Upper lobe of left lung (tissue), 6 donors: Measurements from ENCODE around the gene ADM. TPM values are rescaled to one million over a fixed set of nuclear protein-coding genes. Genes with fewer than 3 reads are reported as not detected.
A peak's percentile ranks its signal among the peaks of the same experiment; 100 is the strongest.

Experiments used
- ATAC-seq, 2 donors: fragments of 200-7000 bp; cut with Tn5 transposase; one replicate each; pipeline ENCODE4 v1.9.1; 2022; ENCODE audit warnings: mild to moderate bottlenecking in 2 of 2, moderate library complexity in 2 of 2; ENCODE audit not compliant: low FRiP score in 2 of 2
- DNase-seq, 2 donors: peaks; one replicate each; pipeline ENCODE4 v3.0.0-alpha.2; 2019 to 2020
- H3K27ac ChIP-seq, 4 donors: fragments of 200-600 bp; sonication (generic); one replicate each; pipeline ENCODE4 v1.5.1; 2016 to 2019
- H3K27me3 ChIP-seq, 4 donors: fragments of 200-600 bp; sonication (generic); one replicate each; pipeline ENCODE4 v1.5.1; 2017 to 2019
- H3K36me3 ChIP-seq, 4 donors: fragments of 200-600 bp; sonication (generic); one replicate each; pipeline ENCODE4 v1.5.1; 2016 to 2019
- H3K4me1 ChIP-seq, 4 donors: fragments of 200-600 bp; sonication (generic); one replicate each; pipeline ENCODE4 v1.5.1; 2018 to 2019
- H3K4me3 ChIP-seq, 4 donors: fragments of 200-600 bp; sonication (generic); one replicate each; pipeline ENCODE4 v1.5.1; 2017 to 2019; ENCODE audit warnings: mild to moderate bottlenecking in 2 of 4, moderate library complexity in 1 of 4
- H3K9me3 ChIP-seq, 4 donors: fragments of 200-600 bp; sonication (generic); one replicate each; pipeline ENCODE4 v1.5.1; 2018 to 2019
- EP300 ChIP-seq, 4 donors: sonication (generic); formaldehyde crosslinking; IDR thresholded peaks; one replicate each; pipeline ENCODE4 v1.5.1; 2017; ENCODE audit warnings: antibody characterized with exemption in 4 of 4, control low read depth in 2 of 4
- POLR2A ChIP-seq, 4 donors: fragments of 450-650 bp; IDR thresholded peaks; one replicate each; pipeline ENCODE4 v1.5.1; 2016 to 2017; ENCODE audit warnings: antibody characterized with exemption in 4 of 4, mild to moderate bottlenecking in 2 of 4
- POLR2AphosphoS5 ChIP-seq, 2 donors: sonication (generic); formaldehyde crosslinking; IDR thresholded peaks; one replicate each; pipeline ENCODE4 v1.5.1; 2017; ENCODE audit warnings: antibody characterized with exemption in 2 of 2
- WGBS, 2 donors: methylation state at CpG; one replicate each; pipeline ENCODE4 v1.1.5; 2017 to 2018; 5-methylcytosine and 5-hydroxymethylcytosine counted together
- total RNA-seq, 6 donors: library from RNA; depleted of rRNA in 4 of 6; stranded (reverse); fragments of >200 nt in 4 of 6; gene quantifications; one replicate each; pipeline versions ENCODE4 v1.1.0 to v1.2.1, GENCODE V29; 2016 to 2021
- TF ChIP-seq, protein P1 (sequence below), 6 experiments: fragments of 450-650 bp in 4 of 6; fragments of 200-600 bp in 2 of 6; sonication (generic) in 2 of 6; IDR thresholded peaks; one replicate each; pipeline ENCODE4 v1.5.1; 2016 to 2019; ENCODE audit warnings: antibody characterized with exemption in 6 of 6
- donor health status: DM: no; HTN: no; CAD: no; lungs with moderate emphysema.
- donor health status: DM: no; HTN: yes; CAD: no; lungs with severe emphysema.

ADM gene
- total RNA-seq, 6 donors from 2014 or later, result 20.4 to 54.3 (median 46.9) TPM

GRCh38 chr11:10327254-10327653 is 22.4 kb downstream of the ADM start:
- no peak for DNase-seq
- no peak overlapping the region for H3K4me3 ChIP-seq
- H3K27me3 ChIP-seq, result no peaks in the 10 kb centered on the region
- peak in 1 of 2 donors; percentile 27 for ATAC-seq
- no peaks in the 10 kb centered on the region for H3K36me3 ChIP-seq
- H3K27ac ChIP-seq, result peak overlapping the region; percentile 38 to 72 (median 60)
- H3K9me3 ChIP-seq, result no peaks in the 10 kb centered on the region
- peaks cover 33 to 55% (median 47%) of the 10 kb centered on the region in 4 donors for H3K4me1 ChIP-seq
- peak in 1 of 4 donors; percentile 11 for TF ChIP-seq EP300 (IDR thresholded peaks at IDR 0.05)
- no peak for TF ChIP-seq POLR2A (IDR thresholded peaks at IDR 0.05)
- peak in 1 of 2 donors; percentile 70 for TF ChIP-seq POLR2AphosphoS5 (IDR thresholded peaks at IDR 0.05)

DNA sequence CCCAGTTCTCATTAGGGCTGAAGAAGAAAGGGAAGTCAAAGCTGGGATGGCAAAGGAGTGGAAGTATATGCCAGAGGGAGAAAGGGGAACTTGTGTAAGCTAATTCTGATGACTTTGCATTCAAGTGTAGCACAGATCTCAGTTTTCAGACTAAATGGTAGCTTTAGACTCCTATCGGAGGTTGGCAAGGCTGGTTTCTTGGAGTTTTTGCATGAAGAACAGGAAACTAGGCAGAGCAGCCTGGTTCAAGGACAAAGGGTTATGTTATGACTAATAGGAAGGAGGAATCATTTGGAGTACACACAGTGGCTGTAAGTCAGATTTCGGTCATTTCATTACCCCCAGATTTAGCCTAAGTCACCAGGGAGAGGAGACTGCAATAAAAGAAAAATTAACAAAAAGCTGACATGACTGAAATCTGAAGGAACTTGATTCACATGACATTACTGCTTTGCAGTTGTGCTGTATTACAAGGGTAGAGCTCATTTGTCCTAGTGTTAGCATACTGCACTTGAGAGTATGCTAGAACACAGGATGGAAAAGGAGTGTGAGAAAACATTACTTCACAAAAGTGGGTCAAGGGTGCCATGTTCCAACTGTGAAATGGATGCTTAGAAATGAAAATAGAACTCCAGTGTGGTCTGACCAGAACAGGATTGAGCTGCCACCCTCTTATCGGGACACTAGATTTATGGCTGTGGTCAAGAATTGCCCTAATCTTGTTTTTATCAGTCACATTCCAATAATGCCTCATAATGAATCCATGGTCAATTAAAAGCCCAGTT is 23.6 kb downstream of the ADM start:
- H3K4me3 ChIP-seq, result no peak overlapping the region
- H3K9me3 ChIP-seq, result no peaks in the 10 kb centered on the region
- peaks cover 28 to 48% (median 41%) of the 10 kb centered on the region in 4 donors for H3K4me1 ChIP-seq
- no peaks in the 10 kb centered on the region for H3K36me3 ChIP-seq
- no peaks in the 10 kb centered on the region for H3K27me3 ChIP-seq
- WGBS, 2 donors, result 36 to 37% methylated on average over 3 of the region's 3 CpGs
- peak overlapping the region; percentile 24 to 72 (median 35) for H3K27ac ChIP-seq
- TF ChIP-seq, protein P1, sequence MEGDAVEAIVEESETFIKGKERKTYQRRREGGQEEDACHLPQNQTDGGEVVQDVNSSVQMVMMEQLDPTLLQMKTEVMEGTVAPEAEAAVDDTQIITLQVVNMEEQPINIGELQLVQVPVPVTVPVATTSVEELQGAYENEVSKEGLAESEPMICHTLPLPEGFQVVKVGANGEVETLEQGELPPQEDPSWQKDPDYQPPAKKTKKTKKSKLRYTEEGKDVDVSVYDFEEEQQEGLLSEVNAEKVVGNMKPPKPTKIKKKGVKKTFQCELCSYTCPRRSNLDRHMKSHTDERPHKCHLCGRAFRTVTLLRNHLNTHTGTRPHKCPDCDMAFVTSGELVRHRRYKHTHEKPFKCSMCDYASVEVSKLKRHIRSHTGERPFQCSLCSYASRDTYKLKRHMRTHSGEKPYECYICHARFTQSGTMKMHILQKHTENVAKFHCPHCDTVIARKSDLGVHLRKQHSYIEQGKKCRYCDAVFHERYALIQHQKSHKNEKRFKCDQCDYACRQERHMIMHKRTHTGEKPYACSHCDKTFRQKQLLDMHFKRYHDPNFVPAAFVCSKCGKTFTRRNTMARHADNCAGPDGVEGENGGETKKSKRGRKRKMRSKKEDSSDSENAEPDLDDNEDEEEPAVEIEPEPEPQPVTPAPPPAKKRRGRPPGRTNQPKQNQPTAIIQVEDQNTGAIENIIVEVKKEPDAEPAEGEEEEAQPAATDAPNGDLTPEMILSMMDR (IDR thresholded peaks at IDR 0.05), result no peak
- peak in 1 of 2 donors; percentile 49 for TF ChIP-seq POLR2AphosphoS5 (IDR thresholded peaks at IDR 0.05)
- ATAC-seq (peak; percentile 66 to 70), DNase-seq (no peak)

DNA sequence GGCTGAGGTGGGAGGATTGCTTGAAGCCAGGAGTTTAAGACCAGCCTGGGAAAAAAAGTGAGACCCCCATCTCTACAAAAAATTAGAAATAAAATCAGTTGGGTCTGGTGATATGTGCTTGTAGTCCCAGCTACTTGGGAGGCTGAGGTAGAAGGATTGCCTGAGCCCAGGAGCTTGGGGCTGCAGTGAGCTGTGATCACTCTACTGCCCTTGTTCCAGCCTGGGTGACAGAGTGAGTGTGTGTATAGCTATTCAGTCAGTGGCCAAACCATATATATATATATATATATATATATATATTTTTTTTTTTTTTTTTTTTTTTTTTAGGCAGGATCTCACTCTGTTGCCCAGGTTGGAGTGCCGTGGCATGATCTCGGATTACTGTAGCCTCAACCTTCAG is 24.5 kb downstream of the ADM start:
- H3K4me3 ChIP-seq, result no peak overlapping the region
- no peaks in the 10 kb centered on the region for H3K9me3 ChIP-seq
- WGBS, 2 donors, result 94% methylated on average over 2 of the region's 2 CpGs
- peaks cover 28 to 46% (median 37%) of the 10 kb centered on the region in 4 donors for H3K4me1 ChIP-seq
- no peaks in the 10 kb centered on the region for H3K36me3 ChIP-seq
- H3K27me3 ChIP-seq, result no peaks in the 10 kb centered on the region
- H3K27ac ChIP-seq, result peak overlapping the region in 1 of 4 donors; percentile 24
- no peak for ATAC-seq
- no peak for DNase-seq
- TF ChIP-seq, protein P1 (IDR thresholded peaks at IDR 0.05), result no peak
- no peak for TF ChIP-seq POLR2A (IDR thresholded peaks at IDR 0.05)
- TF ChIP-seq EP300 (IDR thresholded peaks at IDR 0.05), result no peak
- TF ChIP-seq POLR2AphosphoS5 (IDR thresholded peaks at IDR 0.05), result no peak

DNA sequence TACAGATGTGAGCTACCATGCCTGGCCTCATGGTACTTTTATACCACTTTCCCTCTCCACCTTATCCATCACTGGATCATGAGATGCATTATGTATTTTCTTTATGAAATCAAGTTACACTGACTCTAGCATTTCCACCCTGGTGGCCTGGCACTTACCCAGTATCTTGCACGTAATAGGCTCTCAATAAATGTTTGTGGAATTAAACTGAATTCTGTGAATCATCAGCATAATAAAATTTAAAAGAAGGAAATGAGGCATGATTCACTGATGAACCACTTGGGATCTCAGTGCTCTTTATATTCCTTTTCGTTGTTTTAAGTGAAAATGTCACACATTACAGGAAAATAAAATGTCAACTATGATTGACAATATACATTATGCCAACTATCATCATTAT is 25.1 kb downstream of the ADM start:
- H3K4me3 ChIP-seq, result no peak overlapping the region
- TF ChIP-seq POLR2AphosphoS5 (IDR thresholded peaks at IDR 0.05) (no peak), POLR2A (IDR thresholded peaks at IDR 0.05) (no peak), EP300 (IDR thresholded peaks at IDR 0.05) (no peak)
- TF ChIP-seq, protein P1 (IDR thresholded peaks at IDR 0.05), result no peak
- no peak for ATAC-seq
- H3K27me3 ChIP-seq, result no peaks in the 10 kb centered on the region
- DNase-seq, result no peak
- H3K36me3 ChIP-seq, result no peaks in the 10 kb centered on the region
- no peaks in the 10 kb centered on the region for H3K9me3 ChIP-seq
- no peak overlapping the region for H3K27ac ChIP-seq
- WGBS, 2 donors, result 81 to 92% methylated on average over 2 of the region's 2 CpGs
- H3K4me1 ChIP-seq, result peaks cover 25 to 42% (median 32%) of the 10 kb centered on the region in 4 donors

DNA sequence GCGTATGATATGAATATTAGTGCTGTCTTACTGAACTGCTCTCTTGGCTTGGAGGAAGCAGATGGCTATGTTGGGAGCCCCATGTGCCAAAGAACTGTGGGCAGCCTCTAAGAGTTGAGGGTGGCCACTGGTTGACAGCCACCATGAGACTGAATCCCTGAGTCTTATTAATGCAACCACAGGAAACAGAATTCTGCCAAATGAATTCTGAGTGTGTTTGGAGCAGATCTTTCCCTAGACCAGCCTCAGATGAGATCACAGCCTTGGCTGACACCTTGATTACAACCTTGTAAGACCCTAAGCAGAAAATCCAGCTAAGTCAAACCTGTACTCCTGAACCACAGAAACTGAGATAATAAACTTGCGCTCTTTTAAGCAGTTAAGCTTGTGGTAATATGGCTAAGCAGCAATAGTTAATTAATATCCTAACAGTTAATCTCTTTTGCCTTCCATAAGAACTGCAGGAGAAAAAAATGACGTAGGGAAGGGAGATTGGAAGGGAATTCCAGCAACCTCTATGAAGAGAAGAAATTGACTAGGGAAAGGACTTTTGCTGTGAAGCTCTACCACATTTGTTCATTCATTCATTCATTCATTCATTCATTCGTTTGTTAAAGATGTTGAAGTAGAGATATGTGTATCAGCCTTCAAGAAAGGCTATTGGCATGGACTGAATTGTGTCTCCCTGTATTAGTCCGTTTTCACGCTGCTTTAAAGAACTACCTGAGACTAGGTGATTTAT is 26.8 kb downstream of the ADM start:
- peaks cover 17 to 26% (median 21%) of the 10 kb centered on the region in 4 donors for H3K4me1 ChIP-seq

More for the DNA sequence above, 26.8 kb downstream of the ADM start:
- no peak for TF ChIP-seq POLR2A (IDR thresholded peaks at IDR 0.05)
- no peak for TF ChIP-seq EP300 (IDR thresholded peaks at IDR 0.05)
- TF ChIP-seq, protein P1 (IDR thresholded peaks at IDR 0.05), result no peak
- TF ChIP-seq POLR2AphosphoS5 (IDR thresholded peaks at IDR 0.05), result no peak
- Histone ChIP-seq H3K9me3 (no peaks in the 10 kb centered on the region), H3K27me3 (no peaks in the 10 kb centered on the region), H3K4me3 (no peak overlapping the region), H3K36me3 (no peaks in the 10 kb centered on the region), H3K27ac (no peak overlapping the region)
- no peak for ATAC-seq
- DNase-seq, result no peak
- WGBS, 2 donors, result 85 to 87% methylated on average over 6 of the region's 6 CpGs
